HG02642 (cell line): ENCODE data around the gene EMC7.
"Not testable (repeated sequence)": the region's sequence is repeated elsewhere in the genome, so short reads cannot be mapped to it uniquely, and the experiment has no call there.

ENCODE experiments used
- ATAC-seq: cut with Tn5 transposase; IDR thresholded peaks from one replicate; pipeline ENCODE4 v1.9.1; 2021; ENCODE audit warnings: mild to moderate bottlenecking; ENCODE audit not compliant: unreplicated experiment, poor library complexity

Gene EMC7

GRCh38 chr15:34099914-34100313 is 1.7 kb downstream of the EMC7 start:
- ATAC-seq, result no peak

GRCh38 chr15:34085746-34086145 is 15.9 kb downstream of the EMC7 start:
- ATAC-seq, result no peak

- no peak for ATAC-seq
These were observed 17.6 kb downstream of the EMC7 start for GRCh38 chr15:34084086-34084485.

GRCh38 chr15:34079904-34080303 is 21.8 kb downstream of the EMC7 start:
- no peak for ATAC-seq

- ATAC-seq, result no peak
These were observed 22.8 kb downstream of the EMC7 start for GRCh38 chr15:34078900-34079299.

- no peak for ATAC-seq
These were observed 24.9 kb downstream of the EMC7 start for GRCh38 chr15:34076785-34077184.

- ATAC-seq, result no peak
These were observed 31.7 kb downstream of the EMC7 start for GRCh38 chr15:34070003-34070402.

GRCh38 chr15:34065941-34066340 is 35.7 kb downstream of the EMC7 start:
- ATAC-seq, result no peak

GRCh38 chr15:34065261-34065660 is 36.4 kb downstream of the EMC7 start:
- no peak for ATAC-seq

- no peak for ATAC-seq
These were observed 37.2 kb downstream of the EMC7 start for GRCh38 chr15:34064438-34064837.

- ATAC-seq, result no peak
These were observed 41.7 kb downstream of the EMC7 start for GRCh38 chr15:34059946-34060345.

GRCh38 chr15:34059476-34059875 is 42.2 kb downstream of the EMC7 start:
- ATAC-seq, result no peak

- no peak for ATAC-seq
These were observed 44.8 kb downstream of the EMC7 start for GRCh38 chr15:34056911-34057310.

- ATAC-seq, result no peak
These were observed 45.6 kb downstream of the EMC7 start for GRCh38 chr15:34055868-34056595.

- ATAC-seq, result no peak
These were observed 47.5 kb downstream of the EMC7 start for GRCh38 chr15:34054081-34054707.

- ATAC-seq, result not testable (repeated sequence)
These were observed 51.3 kb downstream of the EMC7 start for GRCh38 chr15:34050385-34050784.

- no peak for ATAC-seq
These were observed 52.5 kb downstream of the EMC7 start for GRCh38 chr15:34049112-34049511.

GRCh38 chr15:34047893-34048775 is 53.5 kb downstream of the EMC7 start:
- no peak for ATAC-seq

GRCh38 chr15:34046471-34047145 is 55.1 kb downstream of the EMC7 start:
- no peak for ATAC-seq

- no peak for ATAC-seq
These were observed 57.8 kb downstream of the EMC7 start for GRCh38 chr15:34043813-34044212.

GRCh38 chr15:34043391-34043790 is 58.3 kb downstream of the EMC7 start:
- no peak for ATAC-seq
